Epithelial cell of umbilical artery (primary cell): Measurements from ENCODE around the gene UQCR11. TPM values are rescaled to one million over a fixed set of nuclear protein-coding genes. Genes with fewer than 3 reads are reported as not detected.

Source experiments
- total RNA-seq: library from RNA; depleted of rRNA; stranded (reverse); fragments of >200 nt; gene quantifications from 2 replicates; pipeline ENCODE4 v1.2.3, GENCODE V29; 2014

Gene UQCR11
- 41.8 and 89.6 TPM in 2 replicates for total RNA-seq

GRCh38 chr19:1605236-1606137, at the start of gene UQCR11:
Gene UQCR11 (minus strand): TSS chr19:1605462. CDS start chr19:1605409, 53 bp downstream.

GRCh38 chr19:1652471-1653299, 47.4 kb upstream of the UQCR11 start, which contains the start of gene TCF3:
Gene TCF3 (minus strand): TSS chr19:1652615. CDS start chr19:1650248, 2,367 bp downstream.

GRCh38 chr19:1592755-1593500, 12.3 kb downstream of the UQCR11 start, which contains the start of gene MBD3:
Gene MBD3 (minus strand): TSS chr19:1592865. CDS start chr19:1592631, 234 bp downstream.

GRCh38 chr19:1568320-1569019, 36.8 kb downstream of the UQCR11 start, which contains the start of gene MEX3D:
Gene MEX3D (minus strand): TSS chr19:1568325. CDS start chr19:1568058, 267 bp downstream.

Other genes with a start within 250 kb of the UQCR11 start
- 97.7 and 105 TPM in 2 replicates for gene NDUFS7, start 221.6 kb downstream of the UQCR11 start, total RNA-seq
- gene GAMT, start 203.9 kb downstream of the UQCR11 start, total RNA-seq, result 18.1 and 18.5 TPM in 2 replicates
- gene DAZAP1, start 197.9 kb downstream of the UQCR11 start, total RNA-seq, result 69.9 and 76.7 TPM in 2 replicates
- 541 and 821 TPM in 2 replicates for gene RPS15, start 167.1 kb downstream of the UQCR11 start, total RNA-seq
- gene APC2, start 155.3 kb downstream of the UQCR11 start, total RNA-seq, result under 0.01 TPM in 2 replicates
- gene C19orf25, start 126.2 kb downstream of the UQCR11 start, total RNA-seq, result 15.3 and 21.4 TPM in 2 replicates
- 0.76 and 0.97 TPM in 2 replicates for gene PCSK4, start 115.1 kb downstream of the UQCR11 start, total RNA-seq
- 0.97 and 1.1 TPM in 2 replicates for gene REEP6, start 114.3 kb downstream of the UQCR11 start, total RNA-seq
- 0.15 and 0.32 TPM in 2 replicates for gene ADAMTSL5, start 92.4 kb downstream of the UQCR11 start, total RNA-seq
- not detected in 2 replicates for gene PLK5, start 81.4 kb downstream of the UQCR11 start, total RNA-seq
- gene MEX3D, start 37.1 kb downstream of the UQCR11 start, total RNA-seq, result 64.6 and 71.5 TPM in 2 replicates
- gene MBD3, start 12.6 kb downstream of the UQCR11 start, total RNA-seq, result 81.2 and 88.7 TPM in 2 replicates
- 70.8 and 95.5 TPM in 2 replicates for gene TCF3, start 47.2 kb upstream of the UQCR11 start, total RNA-seq
- gene ONECUT3, start 148.0 kb upstream of the UQCR11 start, total RNA-seq, result not detected in 2 replicates
- 0.76 and 1.6 TPM in 2 replicates for gene ATP8B3, start 206.8 kb upstream of the UQCR11 start, total RNA-seq
- gene REXO1, start 243.0 kb upstream of the UQCR11 start, total RNA-seq, result 5.2 and 8.4 TPM in 2 replicates